GM18505 (cell line): ENCODE data around the gene HRH4.
A peak's percentile ranks its signal among the peaks of the same experiment; 100 is the strongest.

Experiments used
- ATAC-seq: cut with Tn5 transposase; IDR thresholded peaks from one replicate; pipeline ENCODE4 v1.9.1; 2021; ENCODE audit not compliant: unreplicated experiment
- POLR2A ChIP-seq: IDR thresholded peaks from 4 replicates; pipeline ENCODE4 v1.6.1; 2011; ENCODE audit warnings: borderline replicate concordance; ENCODE audit not compliant: insufficient read depth, insufficient read length; ENCODE audit errors: extremely low read depth

HRH4 gene

GRCh38 chr18:24443870-24444269, 16.6 kb upstream of the HRH4 start:
- TF ChIP-seq POLR2A: no peak

GRCh38 chr18:24446453-24446852, 14.0 kb upstream of the HRH4 start:
- ATAC-seq: peak; percentile 55

More at GRCh38 chr18:24443870-24444269, 16.6 kb upstream of the HRH4 start:
- ATAC-seq: peak; percentile 85

GRCh38 chr18:24446953-24447538, 13.4 kb upstream of the HRH4 start:
- no peak for ATAC-seq
- TF ChIP-seq POLR2A: no peak

More at GRCh38 chr18:24446453-24446852, 14.0 kb upstream of the HRH4 start:
- TF ChIP-seq POLR2A: no peak

- no peak for ATAC-seq
- no peak for TF ChIP-seq POLR2A
These were observed 12.5 kb upstream of the HRH4 start for GRCh38 chr18:24447961-24448360.

- no peak for ATAC-seq
- no peak for TF ChIP-seq POLR2A
These were observed 3.9 kb upstream of the HRH4 start for GRCh38 chr18:24456549-24456948.

- no peak for TF ChIP-seq POLR2A
- no peak for ATAC-seq
These were observed 665 bp upstream of the HRH4 start for GRCh38 chr18:24459772-24460171.

- no peak for ATAC-seq
- no peak for TF ChIP-seq POLR2A
These were observed 1.6 kb downstream of the HRH4 start for GRCh38 chr18:24461996-24462395.

- TF ChIP-seq POLR2A: no peak
These were observed 2.7 kb downstream of the HRH4 start for GRCh38 chr18:24462838-24463775.

GRCh38 chr18:24465486-24465885, 5.0 kb downstream of the HRH4 start:
- no peak for TF ChIP-seq POLR2A
- no peak for ATAC-seq

More at GRCh38 chr18:24462838-24463775, 2.7 kb downstream of the HRH4 start:
- no peak for ATAC-seq

GRCh38 chr18:24466771-24467170, 6.3 kb downstream of the HRH4 start:
- no peak for TF ChIP-seq POLR2A
- ATAC-seq: no peak

GRCh38 chr18:24470022-24470618, 9.7 kb downstream of the HRH4 start:
- no peak for ATAC-seq
- no peak for TF ChIP-seq POLR2A

GRCh38 chr18:24470805-24471204, 10.4 kb downstream of the HRH4 start:
- no peak for TF ChIP-seq POLR2A
- ATAC-seq: no peak

- TF ChIP-seq POLR2A: no peak
- ATAC-seq: no peak
These were observed 12.2 kb downstream of the HRH4 start for GRCh38 chr18:24472591-24472990.
